Stimulated activated naive CD8-positive, alpha-beta T cell treated with anti-CD3 and anti-CD28 coated beads, Interleukin-15, Interleukin-2, amounts not matched to agents 100 ng/mL and 50 ng/mL, for 24 hours (primary cell): ENCODE data around the gene GLRA3.
"Not testable (repeated sequence)": the region's sequence is repeated elsewhere in the genome, so short reads cannot be mapped to it uniquely, and the experiment has no call there.

Experiments
- H3K27ac Mint-ChIP-seq: one replicate; pipeline ENCODE4 v1.8.0; 2021; ENCODE audit warnings: mild to moderate bottlenecking, mixed read lengths
- H3K27me3 Mint-ChIP-seq: one replicate; pipeline ENCODE4 v1.8.0; 2021; ENCODE audit warnings: mixed read lengths
- H3K36me3 Mint-ChIP-seq: one replicate; pipeline ENCODE4 v1.8.0; 2021; ENCODE audit warnings: low read depth, mixed read lengths
- H3K4me1 Mint-ChIP-seq: one replicate; pipeline ENCODE4 v1.8.0; 2021; ENCODE audit warnings: low read depth, mixed read lengths
- H3K4me3 Mint-ChIP-seq: one replicate; pipeline ENCODE4 v1.8.0; 2021; ENCODE audit warnings: mild to moderate bottlenecking, mixed read lengths
- H3K9me3 Mint-ChIP-seq: one replicate; pipeline ENCODE4 v1.8.0; 2021; ENCODE audit warnings: mixed read lengths

Gene GLRA3

GRCh38 chr4:174713181-174713580, 115.9 kb downstream of the GLRA3 start:
- peaks cover 3% of the 10 kb centered on the region for H3K27me3 Mint-ChIP-seq
- no peaks in the 10 kb centered on the region for H3K36me3 Mint-ChIP-seq
- no peaks in the 10 kb centered on the region for H3K9me3 Mint-ChIP-seq
- no peak overlapping the region for H3K4me3 Mint-ChIP-seq
- no peaks in the 10 kb centered on the region for H3K4me1 Mint-ChIP-seq
- no peak overlapping the region for H3K27ac Mint-ChIP-seq

GRCh38 chr4:174709526-174709925, 119.5 kb downstream of the GLRA3 start:
- Mint-ChIP-seq H3K27me3 (peaks cover 3% of the 10 kb centered on the region), H3K4me3 (no peak overlapping the region), H3K27ac (no peak overlapping the region), H3K36me3 (no peaks in the 10 kb centered on the region), H3K9me3 (no peaks in the 10 kb centered on the region), H3K4me1 (no peaks in the 10 kb centered on the region)

- Mint-ChIP-seq H3K27me3 (peaks cover 1% of the 10 kb centered on the region), H3K9me3 (no peaks in the 10 kb centered on the region), H3K4me1 (no peaks in the 10 kb centered on the region), H3K4me3 (no peak overlapping the region), H3K36me3 (no peaks in the 10 kb centered on the region), H3K27ac (no peak overlapping the region)
These were observed 120.7 kb downstream of the GLRA3 start for GRCh38 chr4:174708381-174708780.

GRCh38 chr4:174707902-174708301, 121.1 kb downstream of the GLRA3 start:
- no peaks in the 10 kb centered on the region for H3K36me3 Mint-ChIP-seq
- H3K27me3 Mint-ChIP-seq: no peaks in the 10 kb centered on the region
- no peak overlapping the region for H3K27ac Mint-ChIP-seq
- H3K4me1 Mint-ChIP-seq: no peaks in the 10 kb centered on the region
- no peak overlapping the region for H3K4me3 Mint-ChIP-seq
- no peaks in the 10 kb centered on the region for H3K9me3 Mint-ChIP-seq

GRCh38 chr4:174707051-174707676, 121.9 kb downstream of the GLRA3 start:
- Mint-ChIP-seq H3K36me3 (no peaks in the 10 kb centered on the region), H3K27me3 (no peaks in the 10 kb centered on the region), H3K9me3 (no peaks in the 10 kb centered on the region), H3K4me3 (no peak overlapping the region), H3K27ac (no peak overlapping the region), H3K4me1 (no peaks in the 10 kb centered on the region)

- H3K27ac Mint-ChIP-seq: no peak overlapping the region
- no peaks in the 10 kb centered on the region for H3K9me3 Mint-ChIP-seq
- no peaks in the 10 kb centered on the region for H3K4me1 Mint-ChIP-seq
- no peaks in the 10 kb centered on the region for H3K27me3 Mint-ChIP-seq
- no peaks in the 10 kb centered on the region for H3K36me3 Mint-ChIP-seq
- no peak overlapping the region for H3K4me3 Mint-ChIP-seq
These were observed 126.0 kb downstream of the GLRA3 start for GRCh38 chr4:174702979-174703478.

GRCh38 chr4:174699654-174700053, 129.4 kb downstream of the GLRA3 start:
- Mint-ChIP-seq H3K4me1 (no peaks in the 10 kb centered on the region), H3K27me3 (no peaks in the 10 kb centered on the region), H3K36me3 (no peaks in the 10 kb centered on the region), H3K9me3 (no peaks in the 10 kb centered on the region), H3K27ac (no peak overlapping the region), H3K4me3 (no peak overlapping the region)

GRCh38 chr4:174697896-174698295, 131.2 kb downstream of the GLRA3 start:
- Mint-ChIP-seq H3K4me1 (no peaks in the 10 kb centered on the region), H3K9me3 (peaks cover 5% of the 10 kb centered on the region), H3K36me3 (no peaks in the 10 kb centered on the region), H3K27ac (no peak overlapping the region), H3K4me3 (no peak overlapping the region), H3K27me3 (no peaks in the 10 kb centered on the region)

GRCh38 chr4:174697202-174697601, 131.8 kb downstream of the GLRA3 start:
- H3K4me1 Mint-ChIP-seq: no peaks in the 10 kb centered on the region
- H3K27ac Mint-ChIP-seq: no peak overlapping the region
- H3K27me3 Mint-ChIP-seq: no peaks in the 10 kb centered on the region
- H3K4me3 Mint-ChIP-seq: no peak overlapping the region
- peaks cover 5% of the 10 kb centered on the region for H3K9me3 Mint-ChIP-seq
- no peaks in the 10 kb centered on the region for H3K36me3 Mint-ChIP-seq

- no peaks in the 10 kb centered on the region for H3K27me3 Mint-ChIP-seq
These were observed 132.4 kb downstream of the GLRA3 start for GRCh38 chr4:174696657-174697056.

GRCh38 chr4:174691876-174692275, 137.2 kb downstream of the GLRA3 start:
- not testable (repeated sequence) for H3K4me3 Mint-ChIP-seq, H3K4me1 Mint-ChIP-seq, H3K36me3 Mint-ChIP-seq, H3K27ac Mint-ChIP-seq, H3K27me3 Mint-ChIP-seq
- H3K9me3 Mint-ChIP-seq: peaks cover 12% of the 10 kb centered on the region

More at GRCh38 chr4:174696657-174697056, 132.4 kb downstream of the GLRA3 start:
- H3K4me3 Mint-ChIP-seq: no peak overlapping the region
- no peaks in the 10 kb centered on the region for H3K4me1 Mint-ChIP-seq
- H3K36me3 Mint-ChIP-seq: no peaks in the 10 kb centered on the region
- H3K27ac Mint-ChIP-seq: no peak overlapping the region
- peaks cover 5% of the 10 kb centered on the region for H3K9me3 Mint-ChIP-seq

GRCh38 chr4:174690665-174691064, 138.4 kb downstream of the GLRA3 start:
- no peak overlapping the region for H3K27ac Mint-ChIP-seq

GRCh38 chr4:174689618-174690017, 139.4 kb downstream of the GLRA3 start:
- H3K27me3 Mint-ChIP-seq: no peaks in the 10 kb centered on the region
- H3K4me3 Mint-ChIP-seq: no peak overlapping the region
- no peaks in the 10 kb centered on the region for H3K36me3 Mint-ChIP-seq
- H3K4me1 Mint-ChIP-seq: no peaks in the 10 kb centered on the region
- H3K27ac Mint-ChIP-seq: no peak overlapping the region
- H3K9me3 Mint-ChIP-seq: peaks cover 12% of the 10 kb centered on the region

More at GRCh38 chr4:174690665-174691064, 138.4 kb downstream of the GLRA3 start:
- H3K36me3 Mint-ChIP-seq: no peaks in the 10 kb centered on the region
- no peaks in the 10 kb centered on the region for H3K27me3 Mint-ChIP-seq
- H3K9me3 Mint-ChIP-seq: peaks cover 12% of the 10 kb centered on the region
- no peaks in the 10 kb centered on the region for H3K4me1 Mint-ChIP-seq
- no peak overlapping the region for H3K4me3 Mint-ChIP-seq

- Mint-ChIP-seq H3K4me1 (no peaks in the 10 kb centered on the region), H3K27ac (no peak overlapping the region), H3K27me3 (no peaks in the 10 kb centered on the region), H3K4me3 (no peak overlapping the region), H3K9me3 (peaks cover 8% of the 10 kb centered on the region), H3K36me3 (no peaks in the 10 kb centered on the region)
These were observed 142.2 kb downstream of the GLRA3 start for GRCh38 chr4:174686826-174687225.

- Mint-ChIP-seq H3K36me3 (no peaks in the 10 kb centered on the region), H3K27ac (no peak overlapping the region), H3K4me1 (no peaks in the 10 kb centered on the region), H3K27me3 (no peaks in the 10 kb centered on the region), H3K4me3 (no peak overlapping the region), H3K9me3 (no peaks in the 10 kb centered on the region)
These were observed 147.2 kb downstream of the GLRA3 start for GRCh38 chr4:174681723-174682300.
